ENCODE data around the gene FCRLB. TPM values are rescaled to one million over a fixed set of nuclear protein-coding genes. Genes with fewer than 3 reads are reported as not detected.
A peak's percentile ranks its signal among the peaks of the same experiment; 100 is the strongest.
"Not testable (repeated sequence)": the region's sequence is repeated elsewhere in the genome, so short reads cannot be mapped to it uniquely, and the experiment has no call there.

Gene FCRLB
- total RNA-seq, 1 experiment from 2014 or later: 0.55 TPM

DNA sequence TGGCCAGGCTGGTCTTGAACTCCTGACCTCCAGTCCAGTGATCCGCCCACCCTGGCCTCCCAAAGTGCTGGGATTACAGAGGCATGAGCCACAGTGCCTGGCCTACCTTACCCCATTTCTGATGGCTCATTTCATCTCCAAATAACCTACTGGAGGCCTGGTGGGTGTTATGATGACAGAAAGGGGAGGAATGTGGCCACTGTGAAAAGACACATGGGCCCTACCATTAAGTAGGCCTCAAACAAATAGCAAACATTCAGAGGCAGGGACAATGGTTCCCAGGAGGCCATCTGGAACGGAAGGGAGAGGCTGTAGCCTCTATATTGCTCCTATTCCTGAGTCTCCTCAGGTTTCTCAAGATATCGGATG lies 15.2 kb upstream of the FCRLB start:
- Histone ChIP-seq H3K27me3 (ENCODE audit: control insufficient read depth, insufficient read depth, low read length) (no peaks in the 10 kb centered on the region), H3K4me3 (ENCODE audit: insufficient read depth, low read depth, low read length) (no peak overlapping the region), H3K36me3 (replicated peaks; ENCODE audit: control insufficient read depth, insufficient read depth, low read length) (no peaks in the 10 kb centered on the region)
- DNase-seq: no peak

DNA sequence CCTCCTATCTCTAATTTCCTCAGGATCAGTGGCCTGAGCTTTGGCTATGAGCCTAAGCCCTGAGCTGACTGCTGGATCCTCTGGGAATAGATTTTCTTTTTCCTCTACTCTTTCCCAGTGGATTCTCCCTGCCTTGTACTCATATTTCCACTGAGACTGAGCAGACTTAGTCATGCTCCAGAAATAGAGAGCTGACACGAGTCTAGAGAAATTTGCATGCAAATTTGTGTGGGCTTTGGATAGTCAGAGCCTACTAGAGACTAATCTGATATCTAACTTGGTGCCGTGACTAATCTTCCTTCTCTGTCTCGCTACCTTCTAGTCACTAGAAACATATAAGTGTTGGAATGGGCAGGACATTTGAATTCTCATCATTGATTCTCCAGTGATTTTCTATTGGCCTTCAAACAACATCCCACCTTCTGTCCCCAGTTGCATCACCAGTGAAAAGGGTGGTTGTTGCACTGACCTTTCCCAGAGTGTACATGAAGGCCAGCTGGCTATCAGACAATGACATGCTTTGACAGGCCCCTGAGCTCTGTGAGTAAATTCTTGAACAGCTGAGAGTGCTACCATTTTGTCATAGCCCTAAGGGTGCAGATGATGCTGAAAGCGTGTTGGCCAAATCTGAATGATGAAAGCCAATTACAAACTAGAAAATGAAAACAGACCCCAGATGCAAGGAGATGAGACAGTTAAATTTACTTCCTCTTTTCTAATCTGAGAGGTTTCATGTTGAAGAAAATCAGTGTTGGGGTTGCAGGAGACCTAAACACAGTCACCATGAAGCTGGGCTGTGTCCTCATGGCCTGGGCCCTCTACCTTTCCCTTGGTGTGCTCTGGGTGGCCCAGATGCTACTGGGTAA lies 14.6 kb upstream of the FCRLB start, which contains the start of gene FCRLA:
Gene FCRLA (plus strand): TSS at position 748 of the 866 bp plus-strand sequence. CDS start 36 bp downstream, at position 784.
- no peaks in the 10 kb centered on the region for H3K36me3 ChIP-seq (replicated peaks; ENCODE audit: control insufficient read depth, insufficient read depth, low read length)
- H3K27me3 ChIP-seq (ENCODE audit: control insufficient read depth, insufficient read depth, low read length): no peaks in the 10 kb centered on the region
- H3K4me3 ChIP-seq (ENCODE audit: insufficient read depth, low read depth, low read length): no peak within 1 kb of the TSS
- DNase-seq: no peak

DNA sequence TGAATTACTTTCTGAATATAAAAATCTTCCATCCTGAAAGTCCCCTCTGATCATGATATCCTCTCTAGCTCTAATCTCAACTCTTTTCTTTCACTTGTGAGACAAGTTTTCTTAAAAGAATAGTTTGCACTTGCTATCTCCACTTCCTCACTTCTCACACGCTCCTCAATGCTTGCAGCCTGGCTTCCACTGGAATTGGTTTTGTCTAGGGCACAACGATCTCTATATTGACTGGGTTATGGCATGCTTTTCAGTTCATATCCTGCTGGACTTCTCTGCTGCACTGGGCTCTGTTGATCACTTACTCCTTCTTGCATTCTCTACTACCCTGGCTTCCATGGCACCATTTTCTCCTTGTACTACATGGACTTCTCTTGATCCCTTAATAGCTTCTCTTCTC lies 13.8 kb upstream of the FCRLB start:
- DNase-seq: no peak
- Histone ChIP-seq H3K4me3 (ENCODE audit: insufficient read depth, low read depth, low read length) (no peak overlapping the region), H3K36me3 (replicated peaks; ENCODE audit: control insufficient read depth, insufficient read depth, low read length) (no peaks in the 10 kb centered on the region), H3K27me3 (ENCODE audit: control insufficient read depth, insufficient read depth, low read length) (no peaks in the 10 kb centered on the region; the same call in 1 of the 2 replicates)

DNA sequence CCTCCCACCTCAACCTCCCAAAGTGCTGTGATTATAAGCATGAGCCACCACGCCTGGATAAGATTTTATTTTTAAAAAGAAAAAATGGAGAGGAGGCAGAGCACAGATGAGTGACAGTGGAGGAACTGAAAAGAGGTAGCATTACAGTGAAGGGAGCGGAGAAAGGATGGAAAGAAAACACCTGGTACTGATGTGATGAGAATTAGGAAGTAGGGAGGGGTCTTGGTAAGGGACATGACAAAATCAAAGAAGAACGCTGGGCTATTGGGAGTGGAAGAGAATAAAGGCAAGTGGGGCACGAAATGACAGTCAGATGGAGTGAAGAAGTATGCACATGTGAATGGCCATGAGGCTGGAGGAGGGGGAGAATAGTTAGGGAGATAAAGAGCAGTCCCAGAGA lies 12.0 kb upstream of the FCRLB start:
- Histone ChIP-seq H3K4me3 (ENCODE audit: insufficient read depth, low read depth, low read length) (no peak overlapping the region), H3K36me3 (replicated peaks; ENCODE audit: control insufficient read depth, insufficient read depth, low read length) (no peaks in the 10 kb centered on the region), H3K27me3 (ENCODE audit: control insufficient read depth, insufficient read depth, low read length) (no peaks in the 10 kb centered on the region; the same call in 1 of the 2 replicates)
- no peak for DNase-seq

DNA sequence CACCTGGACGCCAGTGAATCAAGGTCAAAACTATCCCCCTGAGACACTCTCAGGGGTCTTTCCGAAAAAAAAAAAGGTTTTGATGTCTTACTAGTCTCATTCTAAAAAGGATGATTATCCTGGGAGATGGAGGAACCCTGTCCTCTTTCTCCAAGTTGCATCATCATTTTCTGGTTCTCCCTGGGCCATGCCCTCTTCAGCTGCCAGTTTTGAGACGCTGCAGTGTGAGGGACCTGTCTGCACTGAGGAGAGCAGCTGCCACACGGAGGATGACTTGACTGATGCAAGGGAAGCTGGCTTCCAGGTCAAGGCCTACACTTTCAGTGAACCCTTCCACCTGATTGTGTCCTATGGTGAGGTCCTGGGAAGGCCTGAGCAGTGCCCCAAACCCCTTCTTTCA lies 10.8 kb upstream of the FCRLB start:
- no peaks in the 10 kb centered on the region; the same call in 1 of the 2 replicates for H3K27me3 ChIP-seq (ENCODE audit: control insufficient read depth, insufficient read depth, low read length)
- DNase-seq: no peak
- no peaks in the 10 kb centered on the region for H3K36me3 ChIP-seq (replicated peaks; ENCODE audit: control insufficient read depth, insufficient read depth, low read length)
- no peak overlapping the region for H3K4me3 ChIP-seq (ENCODE audit: insufficient read depth, low read depth, low read length)

DNA sequence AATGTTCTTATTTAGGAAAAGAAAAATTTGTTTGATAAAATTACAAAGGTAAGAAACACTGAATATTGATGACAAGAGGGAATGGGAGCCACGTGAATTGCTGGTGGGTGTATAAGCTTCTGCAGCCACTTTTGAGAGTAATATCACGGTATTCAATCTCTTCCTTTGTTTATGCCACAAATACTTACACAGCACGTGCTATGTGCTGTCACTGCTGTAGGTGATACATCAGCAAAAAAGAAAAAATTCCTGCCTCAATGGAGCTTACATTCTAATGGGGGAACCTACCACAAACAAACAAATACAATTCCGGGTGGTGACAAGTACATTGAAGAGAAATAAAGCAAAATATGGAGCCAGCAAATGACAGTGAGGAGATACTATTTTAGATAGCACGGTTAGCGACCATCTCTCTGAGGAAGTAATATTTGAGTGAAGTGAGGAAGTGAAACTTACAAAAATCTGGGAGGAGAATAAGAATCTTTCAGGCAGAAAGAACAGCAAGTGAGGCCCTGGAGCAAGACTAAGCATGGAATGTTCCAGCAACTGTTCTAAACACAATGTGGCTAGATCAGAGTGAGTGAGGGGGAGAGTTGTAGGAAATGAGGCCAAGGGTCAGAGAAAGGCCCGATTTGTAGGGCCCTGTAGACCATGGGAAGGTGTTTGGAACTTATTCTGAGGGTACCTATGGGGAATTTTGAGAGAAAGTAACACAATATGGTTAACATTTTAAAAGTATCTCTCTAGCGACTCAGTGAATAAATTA lies 2.6 kb upstream of the FCRLB start:
- Histone ChIP-seq H3K27me3 (ENCODE audit: control insufficient read depth, insufficient read depth, low read length) (peaks cover 13% of the 10 kb centered on the region; the same call in 1 of the 2 replicates), H3K36me3 (replicated peaks; ENCODE audit: control insufficient read depth, insufficient read depth, low read length) (no peaks in the 10 kb centered on the region), H3K4me3 (ENCODE audit: insufficient read depth, low read depth, low read length) (no peak overlapping the region)
- no peak for DNase-seq

DNA sequence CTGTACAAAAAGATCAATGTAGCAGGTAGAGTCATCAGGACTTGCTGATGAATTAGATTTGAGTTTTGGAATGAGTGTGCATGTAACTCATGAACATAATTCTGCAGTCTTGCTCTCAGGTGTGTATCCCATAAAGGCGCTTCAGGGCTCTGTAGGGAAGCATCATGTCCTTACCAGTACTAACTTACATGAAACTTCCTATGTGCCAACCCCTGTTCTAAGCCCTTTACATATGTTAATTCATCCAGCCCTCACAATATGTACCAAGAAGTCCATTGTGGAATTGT lies 2.1 kb upstream of the FCRLB start:
- Histone ChIP-seq H3K36me3 (replicated peaks; ENCODE audit: control insufficient read depth, insufficient read depth, low read length) (no peaks in the 10 kb centered on the region), H3K27me3 (ENCODE audit: control insufficient read depth, insufficient read depth, low read length) (peaks cover 13% of the 10 kb centered on the region; the same call in 1 of the 2 replicates), H3K4me3 (ENCODE audit: insufficient read depth, low read depth, low read length) (no peak overlapping the region)
- DNase-seq: no peak

DNA sequence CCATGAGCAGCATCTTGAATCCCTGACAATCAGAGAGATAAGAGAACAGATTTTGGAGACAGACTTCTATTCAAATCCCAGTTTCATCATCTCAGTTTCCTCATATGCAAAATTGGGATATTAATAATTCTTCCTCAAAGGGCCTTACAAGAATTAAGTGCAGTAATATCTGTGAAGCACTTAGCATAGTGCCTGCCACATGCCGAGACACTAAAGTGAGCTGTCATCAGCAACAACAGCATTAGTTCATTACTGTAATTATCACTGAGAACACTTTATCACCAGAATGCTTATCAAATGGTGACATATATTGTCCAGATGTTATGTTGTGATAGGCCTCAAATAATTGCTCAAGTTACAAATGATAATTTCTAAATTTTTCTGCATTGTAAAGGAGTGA lies 922 bp upstream of the FCRLB start:
- no peak for DNase-seq
- Histone ChIP-seq H3K4me3 (ENCODE audit: insufficient read depth, low read depth, low read length) (no peak overlapping the region), H3K27me3 (ENCODE audit: control insufficient read depth, insufficient read depth, low read length) (peaks cover 25% of the 10 kb centered on the region), H3K36me3 (replicated peaks; ENCODE audit: control insufficient read depth, insufficient read depth, low read length) (no peaks in the 10 kb centered on the region)

DNA sequence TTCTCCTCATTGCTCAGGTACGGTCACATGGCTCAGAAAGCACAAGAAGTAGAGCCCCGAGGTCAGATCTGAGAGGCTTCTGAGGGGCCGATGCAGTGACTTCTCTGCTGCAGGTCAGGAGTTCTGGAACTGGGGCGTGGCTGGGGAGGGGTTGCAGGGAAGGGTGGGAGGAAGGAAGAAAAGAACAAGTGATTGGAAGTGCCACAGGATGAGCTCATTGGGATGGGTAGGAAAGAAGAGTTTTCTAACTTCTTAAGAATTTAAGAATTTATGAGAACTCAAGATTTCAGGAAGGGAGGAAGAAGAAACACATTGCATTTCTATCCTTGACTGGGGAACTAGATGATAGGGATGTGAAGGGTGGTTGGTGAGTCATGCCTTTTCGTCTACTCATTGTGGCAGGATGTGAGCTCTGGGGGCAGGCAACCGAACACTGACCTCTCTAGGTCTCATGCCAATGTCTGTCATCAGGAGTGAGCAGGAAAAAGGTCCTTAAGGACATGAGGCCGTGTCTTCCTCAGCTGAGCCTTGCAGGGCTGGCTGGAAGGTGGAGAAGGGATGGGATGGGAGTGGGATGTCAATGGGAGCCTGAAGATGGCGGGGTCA lies 497 bp downstream of the FCRLB start:
- Histone ChIP-seq H3K4me3 (ENCODE audit: insufficient read depth, low read depth, low read length) (no peak overlapping the region), H3K27me3 (ENCODE audit: control insufficient read depth, insufficient read depth, low read length) (peaks cover 36% of the 10 kb centered on the region), H3K36me3 (replicated peaks; ENCODE audit: control insufficient read depth, insufficient read depth, low read length) (no peaks in the 10 kb centered on the region)
- no peak for DNase-seq

DNA sequence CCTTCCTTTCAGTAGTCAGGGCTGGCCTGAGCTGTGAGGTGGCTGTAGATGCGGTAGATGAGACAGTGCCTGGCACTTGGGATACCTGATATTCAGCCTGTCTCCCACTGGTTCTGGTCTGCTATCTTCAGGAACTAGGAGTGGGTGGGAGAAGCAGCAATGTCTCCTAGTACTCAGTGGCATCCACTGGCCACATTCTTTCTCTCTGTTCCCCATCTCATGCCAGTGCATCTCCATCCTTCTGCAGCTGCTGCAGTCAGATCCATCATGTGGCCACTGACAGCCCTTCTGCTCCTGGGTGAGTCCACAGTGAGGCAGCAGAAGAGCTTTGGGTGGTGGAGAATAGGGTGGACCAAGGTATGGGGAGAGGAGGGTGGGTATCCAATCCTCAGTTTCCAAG lies 1.1 kb downstream of the FCRLB start:
- Histone ChIP-seq H3K4me3 (ENCODE audit: insufficient read depth, low read depth, low read length) (no peak overlapping the region), H3K36me3 (replicated peaks; ENCODE audit: control insufficient read depth, insufficient read depth, low read length) (no peaks in the 10 kb centered on the region), H3K27me3 (ENCODE audit: control insufficient read depth, insufficient read depth, low read length) (peaks cover 40% of the 10 kb centered on the region)
- no peak for DNase-seq

DNA sequence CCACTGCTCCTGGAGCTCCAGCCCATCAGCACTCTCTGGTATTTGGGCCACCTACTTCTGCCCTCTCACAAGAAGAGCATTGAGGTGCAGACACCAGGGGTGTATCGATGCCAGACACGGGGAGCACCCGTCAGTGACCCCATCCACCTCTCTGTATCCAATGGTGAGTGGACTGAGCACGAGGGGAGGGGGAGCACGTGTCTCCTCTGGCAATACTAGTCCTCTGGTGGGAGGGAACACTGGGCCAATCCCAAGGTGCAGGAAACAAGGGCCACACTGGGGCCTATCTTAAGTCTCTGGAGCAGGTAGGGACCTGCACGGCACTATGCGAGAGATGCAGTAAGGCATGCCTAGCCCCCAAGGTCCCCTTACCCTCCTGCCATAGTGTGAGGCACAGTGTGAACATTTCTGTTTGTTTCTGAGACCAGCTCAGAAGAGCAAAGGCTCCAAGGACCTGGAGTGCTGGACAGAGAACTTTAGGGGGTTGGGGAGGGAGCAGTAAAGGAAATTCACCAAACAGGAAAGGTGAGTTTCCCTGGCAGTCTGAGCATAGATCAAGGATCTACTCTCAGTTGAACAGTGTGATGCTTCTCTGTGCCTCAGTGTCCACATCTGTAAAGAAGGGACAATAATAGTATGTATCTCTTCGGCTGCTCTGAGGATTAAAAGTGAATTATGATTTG lies 2.3 kb downstream of the FCRLB start:
- no peak overlapping the region for H3K4me3 ChIP-seq (ENCODE audit: insufficient read depth, low read depth, low read length)
- peaks cover 44% of the 10 kb centered on the region for H3K27me3 ChIP-seq (ENCODE audit: control insufficient read depth, insufficient read depth, low read length)
- no peak for DNase-seq
- no peaks in the 10 kb centered on the region for H3K36me3 ChIP-seq (replicated peaks; ENCODE audit: control insufficient read depth, insufficient read depth, low read length)

DNA sequence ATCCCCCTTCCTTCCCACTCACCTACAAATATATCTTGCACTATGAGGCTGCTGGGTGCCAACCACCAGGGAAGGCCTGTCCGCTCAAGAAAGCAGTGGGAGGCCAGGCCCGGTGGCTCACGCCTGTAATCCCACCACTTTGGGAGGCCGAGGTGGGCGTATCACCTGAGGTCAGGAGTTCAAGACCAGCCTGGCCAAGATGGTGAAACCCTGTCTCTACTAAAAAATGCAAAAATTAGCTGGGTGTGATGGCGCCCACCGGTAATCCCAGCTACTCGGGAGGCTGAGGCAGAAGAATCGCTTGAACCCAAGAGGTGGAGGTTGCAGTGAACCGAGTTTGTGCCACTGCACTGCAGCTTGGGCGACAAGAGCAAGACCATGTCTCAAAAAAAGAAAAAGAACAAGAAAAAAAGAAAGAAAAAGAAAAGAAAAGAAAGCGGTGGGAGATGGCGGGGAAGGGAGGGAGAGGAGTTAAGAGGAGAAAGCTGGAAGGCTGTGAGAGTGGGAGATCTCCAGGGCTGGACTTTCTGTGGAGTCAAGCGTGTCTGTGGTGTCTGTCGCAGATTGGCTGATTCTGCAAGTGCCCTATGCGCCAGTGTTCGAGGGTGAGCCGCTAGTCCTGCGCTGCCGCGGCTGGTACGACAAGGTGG lies 4.0 kb downstream of the FCRLB start:
- peaks cover 47% of the 10 kb centered on the region for H3K27me3 ChIP-seq (ENCODE audit: control insufficient read depth, insufficient read depth, low read length)
- peak overlapping the region; percentile 99 for H3K4me3 ChIP-seq (ENCODE audit: insufficient read depth, low read depth, low read length)
- not testable (repeated sequence) for DNase-seq; H3K36me3 ChIP-seq (replicated peaks; ENCODE audit: control insufficient read depth, insufficient read depth, low read length)

DNA sequence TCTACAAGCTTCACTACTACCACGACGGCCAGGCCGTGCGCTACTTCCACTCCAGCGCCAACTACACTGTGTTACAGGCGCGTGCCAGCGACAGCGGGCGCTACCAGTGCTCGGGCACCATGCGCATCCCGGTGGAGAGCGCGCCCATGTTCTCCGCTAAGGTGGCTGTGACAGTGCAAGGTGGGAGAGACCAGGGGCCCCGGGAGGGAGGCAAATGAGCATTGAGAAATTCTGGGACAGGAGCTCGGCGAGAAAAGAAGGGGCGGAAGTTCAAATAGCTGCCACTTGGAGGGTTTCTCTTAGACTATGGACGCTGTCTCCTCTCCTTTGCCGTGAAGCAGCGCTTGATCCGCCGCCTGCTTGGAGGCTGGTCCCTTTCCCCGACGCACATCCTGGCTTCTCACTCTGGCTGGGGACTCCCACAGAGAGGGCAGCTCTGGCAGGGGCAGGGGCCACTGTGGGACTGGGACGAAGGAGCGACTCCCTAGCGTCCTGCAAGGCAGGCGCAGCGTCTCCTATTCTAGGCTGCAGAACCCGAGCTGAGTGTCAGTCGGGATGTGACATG lies 4.6 kb downstream of the FCRLB start:
- DNase-seq: peak; percentile 72
- peaks cover 50% of the 10 kb centered on the region for H3K27me3 ChIP-seq (ENCODE audit: control insufficient read depth, insufficient read depth, low read length)
- no peaks in the 10 kb centered on the region for H3K36me3 ChIP-seq (replicated peaks; ENCODE audit: control insufficient read depth, insufficient read depth, low read length)
- peak overlapping the region; percentile 99 for H3K4me3 ChIP-seq (ENCODE audit: insufficient read depth, low read depth, low read length)

Data from H7 (cell line).